ENCODE measurements around the gene TNIP3. TPM values are rescaled to one million over a fixed set of nuclear protein-coding genes. Genes with fewer than 3 reads are reported as not detected.

TNIP3 gene
- total and polyA plus RNA-seq, 2 of the 4 experiments (the other 2 are of a cell fraction) = 0.10 to 0.18 TPM

GRCh38 chr4:121212806-121213205 is 48.7 kb upstream of the TNIP3 start:
- H4K5ac ChIP-seq (ENCODE audit: low read depth, low read length) = no peak overlapping the region
- no peak for DNase-seq
- H3K4me3 ChIP-seq (ENCODE audit: insufficient read depth, low read depth, low read length) = no peak overlapping the region
- no peak overlapping the region for H3K23ac ChIP-seq (ENCODE audit: low read depth, low read length)
- no peaks in the 10 kb centered on the region for H3K27me3 ChIP-seq (ENCODE audit: control insufficient read depth, insufficient read depth, low read length)
- no peaks in the 10 kb centered on the region for H3K9me1 ChIP-seq (ENCODE audit: insufficient read depth, low read length)
- no TSS peak for BruUV-seq (replicated peaks)
- POLR2A ChIA-PET (ENCODE audit: unreplicated experiment) = no interaction called here
- H2AK5ac ChIP-seq (ENCODE audit: low read depth, low read length) = no peak overlapping the region
- no peak overlapping the region for H2AK9ac ChIP-seq (replicated peaks; ENCODE audit: low read depth, low read length, poor library complexity)
- no peak overlapping the region for H3K18ac ChIP-seq (ENCODE audit: low read depth, low read length)
- H4K20me1 ChIP-seq (ENCODE audit: insufficient read depth, low read length) = no peaks in the 10 kb centered on the region
- H3K27ac ChIP-seq (ENCODE audit: insufficient read depth, low read length) = no peak overlapping the region
- no peaks in the 10 kb centered on the region for H3K4me1 ChIP-seq (ENCODE audit: control insufficient read depth, insufficient read depth, low read length)
- no CpG with 5 or more reads among the region's 2 CpGs for WGBS, 2 experiments (ENCODE audit: extremely low coverage in 2 of 2, insufficient read length in 1 of 2)
- H3K9me3 ChIP-seq (ENCODE audit: control insufficient read depth, insufficient read depth, low read length) = no peaks in the 10 kb centered on the region
- no peak for ATAC-seq (ENCODE audit: low read depth)
- TF ChIP-seq RFX5 (IDR thresholded peaks at IDR 0.05; ENCODE audit: low read depth, low read length) = no peak
- TF ChIP-seq RCOR1 (IDR thresholded peaks at IDR 0.05; ENCODE audit: insufficient replicate concordance, low read length) = no peak
- TF ChIP-seq CEBPB (IDR thresholded peaks at IDR 0.05; ENCODE audit: low read depth, low read length) = no peak
- no peak overlapping the region for H4K91ac ChIP-seq (ENCODE audit: insufficient read depth, low read depth, low read length)
- no peak overlapping the region for H3K56ac ChIP-seq (ENCODE audit: extremely low read depth, insufficient read depth, low read length)
- H3K4me2 ChIP-seq (ENCODE audit: low read depth, low read length) = no peak overlapping the region
- no peak overlapping the region for H3K9ac ChIP-seq (ENCODE audit: low read depth, low read length)
- in situ Hi-C loops (cut with MboI; ENCODE audit: low sequenced_read_pairs) = no loop called here
- no peak overlapping the region for H2BK5ac ChIP-seq (ENCODE audit: low read depth, low read length, poor library complexity, severe bottlenecking)
- H3K4ac ChIP-seq (ENCODE audit: low read depth, low read length) = no peak overlapping the region
- H2BK15ac ChIP-seq (ENCODE audit: low read depth, low read length) = no peak overlapping the region
- H2BK120ac ChIP-seq (ENCODE audit: low read depth, low read length) = no peak overlapping the region
- H3K79me1 ChIP-seq (ENCODE audit: low read depth in 1 of 2, low read length in 2 of 2) = no peaks in the 10 kb centered on the region
- no peak overlapping the region for H3K14ac ChIP-seq (replicated peaks; ENCODE audit: low read depth, low read length)
- intact Hi-C loops (cut with micrococcal nuclease) = no loop called here
- H2AFZ ChIP-seq (replicated peaks; ENCODE audit: low read length, poor library complexity) = no peak overlapping the region
- CTCF ChIA-PET = no interaction called here
- no peak overlapping the region for H2BK20ac ChIP-seq (ENCODE audit: low read depth, low read length)
- H3K36me3 ChIP-seq (ENCODE audit: control insufficient read depth, insufficient read depth, low read length) = no peaks in the 10 kb centered on the region
- H4K8ac ChIP-seq (ENCODE audit: low read depth in 2 of 2, low read length in 2 of 2) = no peak overlapping the region
- dilution Hi-C loops (cut with HindIII; ENCODE audit: low sequenced_read_pairs, unreplicated experiment) = no loop called here
